Liver (tissue), 9 donors: ENCODE measurements around the gene KCNJ15. TPM values are rescaled to one million over a fixed set of nuclear protein-coding genes. Genes with fewer than 3 reads are reported as not detected.

Experiments used
- DNase-seq: peaks from one replicate; pipeline ENCODE4 v3.0.0-alpha.2; 2017; ENCODE audit warnings: low spot score
- H3K27ac ChIP-seq, 2 donors: one replicate each; pipeline ENCODE4 v1.7.0; 2013; ENCODE audit warnings: inconsistent platforms in 2 of 2, low read length in 2 of 2, control low read depth in 1 of 2, low read depth in 1 of 2, mild to moderate bottlenecking in 1 of 2
- H3K27me3 ChIP-seq, 4 donors: one replicate each; pipeline versions ENCODE4 v1.6.1 to v1.7.0; 2013; ENCODE audit warnings: low read length in 3 of 4, inconsistent platforms in 1 of 4, mild to moderate bottlenecking in 1 of 4, moderate library complexity in 1 of 4; ENCODE audit not compliant: control insufficient read depth in 4 of 4, insufficient read depth in 4 of 4
- H3K36me3 ChIP-seq, 4 donors: one replicate each; pipeline versions ENCODE4 v1.6.1 to v1.7.0; 2013; ENCODE audit warnings: low read length in 3 of 4, mild to moderate bottlenecking in 3 of 4, low read depth in 1 of 4, moderate library complexity in 1 of 4; ENCODE audit not compliant: control insufficient read depth in 4 of 4, insufficient read depth in 3 of 4
- H3K4me1 ChIP-seq, 4 donors: one replicate each; pipeline versions ENCODE4 v1.6.1 to v1.7.0; 2013; ENCODE audit warnings: low read length in 3 of 4, mild to moderate bottlenecking in 3 of 4, moderate library complexity in 1 of 4; ENCODE audit not compliant: control insufficient read depth in 4 of 4, insufficient read depth in 4 of 4
- H3K4me3 ChIP-seq, 3 donors: one replicate each; pipeline versions ENCODE4 v1.6.1 to v1.7.0; 2013; ENCODE audit warnings: low read length in 3 of 3, control low read depth in 1 of 3, low read depth in 1 of 3, mild to moderate bottlenecking in 1 of 3
- H3K9ac ChIP-seq, 2 donors: one replicate each; pipeline ENCODE4 v1.7.0; 2013; ENCODE audit warnings: low read length in 2 of 2, mild to moderate bottlenecking in 2 of 2, moderate library complexity in 2 of 2, control low read depth in 1 of 2, low read depth in 1 of 2
- H3K9me3 ChIP-seq, 4 donors: one replicate each; pipeline versions ENCODE4 v1.6.1 to v1.7.0; 2013; ENCODE audit warnings: low read length in 3 of 4; ENCODE audit not compliant: control insufficient read depth in 4 of 4
- FOXA1 ChIP-seq: IDR thresholded peaks from 2 replicates; pipeline ENCODE4 v1.6.1; 2016; ENCODE audit warnings: antibody characterized with exemption
- FOXA2 ChIP-seq: IDR thresholded peaks from 2 replicates; pipeline ENCODE4 v1.6.1; 2016; ENCODE audit warnings: antibody characterized with exemption
- HNF4A ChIP-seq, 2 donors: conservative IDR thresholded peaks; 2 replicates each; pipeline ENCODE4 v1.6.1; 2016; ENCODE audit warnings: antibody characterized with exemption in 2 of 2, mild to moderate bottlenecking in 2 of 2
- RAD21 ChIP-seq, 2 donors: IDR thresholded peaks; 2 replicates each; pipeline ENCODE4 v1.6.1; 2016; ENCODE audit warnings: antibody characterized with exemption in 2 of 2, mild to moderate bottlenecking in 2 of 2
- RXRA ChIP-seq, 2 donors: IDR thresholded peaks; 2 replicates each; pipeline ENCODE4 v1.6.1; 2017 to 2018; ENCODE audit warnings: antibody characterized with exemption in 2 of 2, mild to moderate bottlenecking in 1 of 2
- SP1 ChIP-seq: IDR thresholded peaks from 2 replicates; pipeline ENCODE4 v1.6.1; 2018; ENCODE audit warnings: antibody characterized with exemption, mild to moderate bottlenecking
- WGBS: extraction: QIAGEN DNeasy Blood & Tissue Kit; methylation state at CpG from one replicate; pipeline ENCODE4 v1.1.7; 2013; 5-methylcytosine and 5-hydroxymethylcytosine counted together
- polyA plus RNA-seq, 2 donors: library from polyadenylated mRNA; stranded (reverse) in 1 of 2; unstranded in 1 of 2; fragments of 200-250 nt in 1 of 2; fragments of >200 nt in 1 of 2; fragmentation: Nextera tagmentation in 1 of 2; extraction: Ambion mirVana in 1 of 2; gene quantifications; one replicate each; pipeline versions ENCODE4 v1.2.1 to v1.2.3, GENCODE V29; 2013 to 2015
- total RNA-seq, 2 donors: library from RNA; depleted of rRNA; stranded (reverse); fragments of >200 nt; gene quantifications; one replicate each; pipeline ENCODE4 v1.2.3, GENCODE V29; 2014
- TF ChIP-seq, protein P1 (sequence below): fragments of 150-350 bp; IDR thresholded peaks from 2 replicates; pipeline ENCODE4 v1.5.1; 2017; ENCODE audit warnings: improper control_type of control experiment, low read depth, low read length; ENCODE audit not compliant: missing input control
- TF ChIP-seq, protein P2 (sequence below): IDR thresholded peaks from 2 replicates; pipeline ENCODE4 v1.6.1; 2016; ENCODE audit warnings: antibody characterized with exemption
- TF ChIP-seq, protein P3 (sequence below): IDR thresholded peaks from 2 replicates; pipeline ENCODE4 v1.6.1; 2016; ENCODE audit warnings: antibody characterized with exemption
- TF ChIP-seq, protein P4 (sequence below): IDR thresholded peaks from 2 replicates; pipeline ENCODE4 v1.6.1; 2016; ENCODE audit warnings: antibody characterized with exemption, mild to moderate bottlenecking
- donor health status: healthy.
- donor health status: healthy.
- donor health status: healthy.
- donor health status: healthy.
- donor health status: healthy.

The KCNJ15 gene
- total and polyA plus RNA-seq, 4 donors, result 0.61 to 4.8 (median 2.2) TPM

DNA sequence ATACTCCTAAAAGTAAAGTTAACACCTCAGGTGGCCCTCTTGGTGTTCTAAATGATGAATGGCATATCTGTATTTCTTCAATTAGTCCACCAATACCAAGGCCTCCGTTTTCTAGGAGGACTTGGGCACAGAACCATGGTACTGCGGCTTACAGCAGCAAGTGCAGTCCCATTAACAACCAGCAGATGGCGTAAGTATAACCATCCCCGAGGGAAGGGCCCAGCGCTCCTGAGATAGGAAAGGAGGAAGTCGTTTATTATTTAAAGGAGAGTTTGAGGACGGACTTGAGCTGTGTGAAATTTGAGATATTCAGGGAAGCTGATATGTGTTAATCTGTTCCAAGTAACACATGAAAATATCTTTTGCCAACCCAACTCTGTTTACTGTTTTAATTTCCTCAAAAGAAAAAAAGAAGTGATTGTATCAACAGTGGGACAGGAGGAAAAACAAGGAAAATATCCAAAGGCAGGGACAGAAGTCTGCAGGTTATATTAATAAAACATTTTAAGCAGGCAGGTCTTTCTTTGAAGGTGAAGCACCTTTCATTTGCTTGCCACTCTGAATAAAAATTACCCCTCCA, 37.7 kb upstream of the KCNJ15 start:
- no peaks in the 10 kb centered on the region for H3K36me3 ChIP-seq
- WGBS, result 2% methylated on average over 7 of the region's 7 CpGs
- H3K4me1 ChIP-seq, result no peaks in the 10 kb centered on the region
- H3K4me3 ChIP-seq, result no peak overlapping the region
- no peak overlapping the region for H3K9ac ChIP-seq
- peaks cover 0 to 3% (median 2%) of the 10 kb centered on the region in 4 donors for H3K9me3 ChIP-seq
- DNase-seq, result peak; percentile 67
- no peak overlapping the region for H3K27ac ChIP-seq
- no peaks in the 10 kb centered on the region for H3K27me3 ChIP-seq
- TF ChIP-seq RAD21 (IDR thresholded peaks at IDR 0.05), result peak; percentile 98 to 99
- TF ChIP-seq SP1, result no peak
- TF ChIP-seq, protein P1, sequence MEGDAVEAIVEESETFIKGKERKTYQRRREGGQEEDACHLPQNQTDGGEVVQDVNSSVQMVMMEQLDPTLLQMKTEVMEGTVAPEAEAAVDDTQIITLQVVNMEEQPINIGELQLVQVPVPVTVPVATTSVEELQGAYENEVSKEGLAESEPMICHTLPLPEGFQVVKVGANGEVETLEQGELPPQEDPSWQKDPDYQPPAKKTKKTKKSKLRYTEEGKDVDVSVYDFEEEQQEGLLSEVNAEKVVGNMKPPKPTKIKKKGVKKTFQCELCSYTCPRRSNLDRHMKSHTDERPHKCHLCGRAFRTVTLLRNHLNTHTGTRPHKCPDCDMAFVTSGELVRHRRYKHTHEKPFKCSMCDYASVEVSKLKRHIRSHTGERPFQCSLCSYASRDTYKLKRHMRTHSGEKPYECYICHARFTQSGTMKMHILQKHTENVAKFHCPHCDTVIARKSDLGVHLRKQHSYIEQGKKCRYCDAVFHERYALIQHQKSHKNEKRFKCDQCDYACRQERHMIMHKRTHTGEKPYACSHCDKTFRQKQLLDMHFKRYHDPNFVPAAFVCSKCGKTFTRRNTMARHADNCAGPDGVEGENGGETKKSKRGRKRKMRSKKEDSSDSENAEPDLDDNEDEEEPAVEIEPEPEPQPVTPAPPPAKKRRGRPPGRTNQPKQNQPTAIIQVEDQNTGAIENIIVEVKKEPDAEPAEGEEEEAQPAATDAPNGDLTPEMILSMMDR, result peak; percentile 98
- peak; percentile 13 for TF ChIP-seq FOXA1
- TF ChIP-seq RXRA (IDR thresholded peaks at IDR 0.05), result peak in 1 of 2 donors; percentile 20
- TF ChIP-seq HNF4A (conservative IDR thresholded peaks at IDR 0.05), result peak; percentile 3 to 10
- TF ChIP-seq FOXA2, result no peak
- TF ChIP-seq, protein P2, sequence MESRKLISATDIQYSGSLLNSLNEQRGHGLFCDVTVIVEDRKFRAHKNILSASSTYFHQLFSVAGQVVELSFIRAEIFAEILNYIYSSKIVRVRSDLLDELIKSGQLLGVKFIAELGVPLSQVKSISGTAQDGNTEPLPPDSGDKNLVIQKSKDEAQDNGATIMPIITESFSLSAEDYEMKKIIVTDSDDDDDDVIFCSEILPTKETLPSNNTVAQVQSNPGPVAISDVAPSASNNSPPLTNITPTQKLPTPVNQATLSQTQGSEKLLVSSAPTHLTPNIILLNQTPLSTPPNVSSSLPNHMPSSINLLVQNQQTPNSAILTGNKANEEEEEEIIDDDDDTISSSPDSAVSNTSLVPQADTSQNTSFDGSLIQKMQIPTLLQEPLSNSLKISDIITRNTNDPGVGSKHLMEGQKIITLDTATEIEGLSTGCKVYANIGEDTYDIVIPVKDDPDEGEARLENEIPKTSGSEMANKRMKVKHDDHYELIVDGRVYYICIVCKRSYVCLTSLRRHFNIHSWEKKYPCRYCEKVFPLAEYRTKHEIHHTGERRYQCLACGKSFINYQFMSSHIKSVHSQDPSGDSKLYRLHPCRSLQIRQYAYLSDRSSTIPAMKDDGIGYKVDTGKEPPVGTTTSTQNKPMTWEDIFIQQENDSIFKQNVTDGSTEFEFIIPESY, result no peak

DNA sequence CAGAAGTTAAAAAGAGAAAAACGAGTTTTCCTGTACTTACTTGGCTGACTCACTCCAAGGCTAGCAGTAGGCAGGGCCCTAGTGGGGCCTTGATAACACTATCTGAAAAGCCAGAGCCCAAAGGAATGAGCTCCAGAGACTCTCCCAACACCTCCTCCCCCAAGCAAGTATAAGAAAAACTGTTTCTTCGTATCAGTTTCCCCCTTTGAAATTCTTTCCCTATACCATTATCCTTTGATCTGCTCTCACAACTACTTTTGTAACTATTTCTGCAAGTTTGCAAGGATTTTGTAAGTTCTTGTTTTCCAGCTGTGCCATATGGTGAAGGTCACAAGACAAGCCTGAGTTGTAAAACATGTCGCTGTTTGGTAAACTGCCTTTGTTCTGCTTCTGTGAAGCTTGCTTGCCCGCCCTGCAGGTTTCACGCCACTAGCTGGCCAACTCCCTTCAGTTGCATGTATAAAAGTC, 36.5 kb upstream of the KCNJ15 start:
- no peak for DNase-seq
- H3K27ac ChIP-seq, result no peak overlapping the region
- 81% methylated on average over 5 of the region's 5 CpGs for WGBS
- no peaks in the 10 kb centered on the region for H3K27me3 ChIP-seq
- TF ChIP-seq, protein P3, sequence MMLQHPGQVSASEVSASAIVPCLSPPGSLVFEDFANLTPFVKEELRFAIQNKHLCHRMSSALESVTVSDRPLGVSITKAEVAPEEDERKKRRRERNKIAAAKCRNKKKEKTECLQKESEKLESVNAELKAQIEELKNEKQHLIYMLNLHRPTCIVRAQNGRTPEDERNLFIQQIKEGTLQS, result no peak
- TF ChIP-seq FOXA1, result no peak
- TF ChIP-seq SP1, result no peak
- TF ChIP-seq, protein P1, result no peak
- TF ChIP-seq, protein P4, sequence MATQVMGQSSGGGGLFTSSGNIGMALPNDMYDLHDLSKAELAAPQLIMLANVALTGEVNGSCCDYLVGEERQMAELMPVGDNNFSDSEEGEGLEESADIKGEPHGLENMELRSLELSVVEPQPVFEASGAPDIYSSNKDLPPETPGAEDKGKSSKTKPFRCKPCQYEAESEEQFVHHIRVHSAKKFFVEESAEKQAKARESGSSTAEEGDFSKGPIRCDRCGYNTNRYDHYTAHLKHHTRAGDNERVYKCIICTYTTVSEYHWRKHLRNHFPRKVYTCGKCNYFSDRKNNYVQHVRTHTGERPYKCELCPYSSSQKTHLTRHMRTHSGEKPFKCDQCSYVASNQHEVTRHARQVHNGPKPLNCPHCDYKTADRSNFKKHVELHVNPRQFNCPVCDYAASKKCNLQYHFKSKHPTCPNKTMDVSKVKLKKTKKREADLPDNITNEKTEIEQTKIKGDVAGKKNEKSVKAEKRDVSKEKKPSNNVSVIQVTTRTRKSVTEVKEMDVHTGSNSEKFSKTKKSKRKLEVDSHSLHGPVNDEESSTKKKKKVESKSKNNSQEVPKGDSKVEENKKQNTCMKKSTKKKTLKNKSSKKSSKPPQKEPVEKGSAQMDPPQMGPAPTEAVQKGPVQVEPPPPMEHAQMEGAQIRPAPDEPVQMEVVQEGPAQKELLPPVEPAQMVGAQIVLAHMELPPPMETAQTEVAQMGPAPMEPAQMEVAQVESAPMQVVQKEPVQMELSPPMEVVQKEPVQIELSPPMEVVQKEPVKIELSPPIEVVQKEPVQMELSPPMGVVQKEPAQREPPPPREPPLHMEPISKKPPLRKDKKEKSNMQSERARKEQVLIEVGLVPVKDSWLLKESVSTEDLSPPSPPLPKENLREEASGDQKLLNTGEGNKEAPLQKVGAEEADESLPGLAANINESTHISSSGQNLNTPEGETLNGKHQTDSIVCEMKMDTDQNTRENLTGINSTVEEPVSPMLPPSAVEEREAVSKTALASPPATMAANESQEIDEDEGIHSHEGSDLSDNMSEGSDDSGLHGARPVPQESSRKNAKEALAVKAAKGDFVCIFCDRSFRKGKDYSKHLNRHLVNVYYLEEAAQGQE, result no peak
- no peak for TF ChIP-seq FOXA2
- TF ChIP-seq, protein P2, result no peak
- no peaks in the 10 kb centered on the region for H3K36me3 ChIP-seq
- peaks cover 0 to 4% (median 3%) of the 10 kb centered on the region in 4 donors for H3K9me3 ChIP-seq
- H3K9ac ChIP-seq, result no peak overlapping the region
- no peaks in the 10 kb centered on the region for H3K4me1 ChIP-seq
- no peak overlapping the region for H3K4me3 ChIP-seq
